HG02678 (cell line): ENCODE data around the gene CTXND1.

Experiments used
- ATAC-seq: cut with Tn5 transposase; IDR thresholded peaks from one replicate; pipeline ENCODE4 v1.9.1; 2021; ENCODE audit warnings: mild to moderate bottlenecking, moderate library complexity; ENCODE audit not compliant: unreplicated experiment

The CTXND1 gene

DNA sequence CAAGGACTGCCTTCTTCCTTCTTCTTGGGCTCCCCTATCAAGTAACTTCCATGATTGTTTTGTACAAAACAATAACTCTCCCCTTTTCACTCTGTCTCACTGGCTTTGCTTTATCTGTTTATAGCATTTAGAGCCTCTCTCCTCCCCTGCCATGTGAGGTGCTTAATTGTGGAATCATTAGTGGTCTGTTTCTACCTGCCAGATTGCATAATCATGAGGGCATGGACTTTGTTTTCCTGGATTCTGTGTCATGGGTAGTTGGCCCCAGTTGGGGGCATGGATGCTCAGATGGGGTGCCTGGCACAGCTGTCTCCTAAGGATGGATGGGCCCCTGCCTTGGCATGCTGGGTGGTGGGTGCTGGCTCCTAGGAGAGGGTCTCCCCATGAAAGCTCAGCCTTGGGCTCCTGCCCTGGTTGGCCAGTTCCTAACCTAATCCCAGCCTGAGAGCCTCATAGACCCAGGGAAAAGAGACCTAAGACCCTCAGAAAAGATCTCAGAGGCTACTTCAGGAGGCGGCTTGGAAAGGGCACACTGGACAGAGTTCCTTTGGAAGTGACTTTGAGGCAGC lies 8.0 kb upstream of the CTXND1 start:
- ATAC-seq = no peak

DNA sequence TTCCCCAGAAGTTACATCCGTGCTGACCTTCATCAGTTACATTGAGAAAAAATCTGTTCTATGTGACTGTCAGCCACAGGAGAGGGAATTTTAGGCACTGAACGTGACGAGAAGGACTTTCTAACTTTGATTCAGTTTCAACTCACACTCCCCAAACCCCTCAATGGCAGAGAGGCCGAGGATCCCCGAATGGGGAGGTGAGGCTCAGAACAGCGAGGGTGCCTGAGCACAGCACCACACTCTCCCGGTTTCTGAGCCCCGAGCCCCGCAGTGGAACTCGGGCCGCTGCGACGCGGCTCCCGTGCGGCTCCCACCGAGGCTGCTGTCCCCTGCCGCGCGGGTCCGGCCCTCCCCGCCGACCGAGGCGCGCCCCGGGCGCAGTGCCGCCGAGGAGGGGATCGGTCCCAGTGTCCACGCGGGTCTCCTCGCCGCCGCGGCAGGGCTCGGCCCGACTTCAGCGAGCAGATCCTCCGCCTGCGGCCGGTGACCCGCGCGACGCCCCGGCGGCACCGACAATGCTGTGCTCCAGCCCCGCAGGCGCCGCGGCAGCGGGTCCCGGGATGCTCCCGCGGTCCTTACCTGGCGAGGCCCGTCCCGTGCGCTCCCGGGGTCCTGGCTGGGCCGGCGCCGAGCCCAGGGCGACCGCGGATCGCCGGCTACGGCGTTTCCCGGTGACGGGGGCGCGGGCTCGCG lies 439 bp downstream of the CTXND1 start:
- ATAC-seq = no peak

DNA sequence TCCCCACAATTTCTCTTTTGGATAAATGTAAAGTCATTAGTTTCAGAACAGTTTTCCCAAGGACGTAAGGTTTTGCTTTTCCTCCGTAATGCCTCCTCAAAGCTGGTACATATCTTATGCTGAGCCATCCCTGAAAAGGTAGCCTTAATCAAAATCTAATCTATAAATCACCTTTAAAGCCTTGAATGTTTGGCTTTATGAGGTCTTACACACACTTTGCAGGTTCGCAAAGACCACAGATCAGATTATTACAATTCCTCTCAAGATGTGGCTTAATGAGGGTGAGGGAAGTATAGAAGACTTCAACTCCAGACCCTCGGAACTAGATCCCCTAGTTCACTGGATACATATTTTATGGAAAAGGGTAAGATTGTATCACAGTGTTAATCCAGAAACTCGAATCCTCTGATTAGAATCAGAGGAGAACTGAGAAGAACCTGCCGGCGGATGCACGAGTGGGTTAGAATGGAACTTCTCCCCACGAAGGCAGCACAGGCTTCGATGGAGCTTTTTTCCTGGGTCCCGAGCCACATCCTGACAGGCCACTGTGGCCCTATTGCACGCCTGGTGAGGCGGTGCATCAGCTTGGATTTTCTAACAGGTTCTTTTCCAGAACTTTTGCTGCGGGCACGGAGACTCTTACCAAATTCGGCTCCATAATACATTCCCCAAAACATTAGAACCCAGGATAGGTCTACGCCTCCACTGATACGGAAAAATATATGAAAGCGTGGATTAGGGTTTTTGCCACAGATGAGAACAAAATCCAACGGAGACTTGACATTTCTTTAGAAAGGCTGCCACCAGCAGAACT lies 1.2 kb downstream of the CTXND1 start:
- ATAC-seq = no peak

DNA sequence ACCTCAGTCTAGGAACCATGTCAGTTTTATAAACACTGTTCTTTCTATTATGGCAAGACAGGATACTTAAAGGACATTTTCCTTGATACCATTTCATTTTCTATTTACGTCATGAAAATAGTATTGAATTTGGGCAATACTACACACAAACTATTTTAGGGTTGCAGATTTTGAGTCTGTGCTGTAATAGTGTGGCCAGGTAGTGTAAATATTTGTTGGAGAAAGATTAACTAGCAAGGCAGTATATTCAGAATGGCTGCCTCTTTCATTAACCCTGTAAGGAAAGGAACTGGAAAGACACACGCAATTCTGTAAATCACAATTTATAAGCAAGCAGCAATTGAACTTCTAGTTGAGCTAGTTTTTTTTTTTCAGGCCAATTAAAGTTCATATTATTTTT lies 2.0 kb downstream of the CTXND1 start:
- ATAC-seq = no peak

DNA sequence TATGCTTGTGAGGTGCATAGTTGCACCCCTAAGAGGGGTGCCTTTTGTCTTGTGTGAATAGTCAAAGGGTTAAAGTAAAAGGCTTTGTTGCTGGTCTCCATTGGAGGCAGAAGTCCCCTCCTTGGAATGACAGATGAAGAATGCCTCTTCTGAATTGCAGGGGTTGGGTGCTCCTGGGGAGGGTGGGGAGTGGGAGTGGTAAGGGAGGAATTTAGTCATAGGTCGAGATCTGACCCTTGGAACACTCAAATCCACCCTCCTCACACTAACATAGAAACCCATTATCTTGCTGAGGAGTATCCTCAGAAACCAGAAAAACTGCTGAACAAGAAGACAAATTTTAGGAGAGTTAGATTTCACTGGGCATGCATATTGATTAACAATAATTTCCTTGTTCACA lies 4.7 kb downstream of the CTXND1 start:
- ATAC-seq = no peak

DNA sequence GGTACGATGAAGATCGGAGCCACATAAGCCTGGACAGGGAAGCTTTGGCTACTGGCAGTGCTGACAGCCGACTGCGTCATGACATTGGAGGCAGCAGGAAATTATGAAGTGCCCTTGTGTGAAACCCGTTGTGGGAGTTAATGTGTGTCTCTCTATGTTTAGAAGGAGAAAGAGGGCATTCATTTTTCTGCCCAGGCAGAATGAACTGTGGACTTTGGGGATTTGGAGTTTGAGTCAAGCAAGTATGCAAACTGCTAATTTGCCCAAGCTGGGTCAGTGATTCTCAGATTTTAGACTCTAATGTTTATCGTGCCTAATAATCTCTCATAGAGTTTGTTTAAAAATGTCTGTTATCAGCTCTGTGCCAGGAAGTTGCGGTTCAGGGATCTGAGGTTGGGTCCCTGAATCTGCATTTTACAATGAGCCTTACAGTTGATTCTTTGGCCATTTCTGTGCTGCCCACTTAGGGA lies 5.6 kb downstream of the CTXND1 start:
- no peak for ATAC-seq

DNA sequence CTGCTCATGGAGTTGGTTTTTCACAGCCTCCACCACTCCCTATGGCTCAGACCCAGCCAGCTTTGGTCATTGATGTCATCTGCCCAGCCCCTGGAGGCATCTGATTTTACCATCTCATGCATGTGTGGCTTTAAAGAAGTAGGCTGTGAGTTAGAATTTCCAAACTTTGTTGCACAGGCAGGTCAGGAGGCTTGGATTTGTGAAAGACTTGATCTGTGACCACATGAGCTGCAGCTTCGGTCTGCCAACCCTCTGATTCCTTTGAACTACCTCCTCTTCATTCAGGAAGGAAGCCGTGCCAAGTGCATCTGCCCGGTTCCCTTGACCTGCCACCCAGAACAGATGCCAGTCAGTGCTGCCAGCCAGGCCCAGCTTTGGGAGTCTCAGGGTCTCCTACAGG lies 9.2 kb downstream of the CTXND1 start:
- ATAC-seq = no peak

DNA sequence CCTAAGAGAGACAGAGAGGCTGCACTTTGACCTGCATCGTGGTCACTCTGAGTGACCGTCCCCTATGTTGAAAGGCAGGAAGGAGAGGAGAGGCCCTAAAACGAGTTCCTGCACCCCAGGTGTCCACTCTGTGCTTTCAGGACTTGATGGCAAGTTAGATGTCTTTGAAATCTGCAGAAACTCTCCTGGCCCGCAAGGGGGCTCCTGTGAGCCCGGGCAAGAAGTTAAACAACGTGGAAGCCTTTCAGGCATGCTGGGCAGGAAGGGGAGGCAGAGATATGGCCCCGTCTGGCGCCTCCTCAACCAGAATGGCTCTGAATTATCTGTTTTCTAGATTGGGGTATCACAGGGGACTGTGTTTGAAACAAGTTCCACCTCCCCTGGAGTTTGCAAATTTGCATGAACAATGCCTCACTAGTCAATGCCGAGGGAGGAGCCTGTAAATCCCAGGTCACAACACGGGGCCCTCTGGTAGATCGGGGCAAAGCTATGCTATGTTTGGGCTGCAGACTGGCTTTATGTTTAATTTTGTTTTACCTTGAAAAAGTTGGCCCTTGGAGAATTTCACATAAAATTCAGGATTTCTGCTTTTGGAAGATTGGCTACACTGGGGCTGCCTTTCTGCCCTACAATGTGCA lies 9.8 kb downstream of the CTXND1 start:
- ATAC-seq = no peak

DNA sequence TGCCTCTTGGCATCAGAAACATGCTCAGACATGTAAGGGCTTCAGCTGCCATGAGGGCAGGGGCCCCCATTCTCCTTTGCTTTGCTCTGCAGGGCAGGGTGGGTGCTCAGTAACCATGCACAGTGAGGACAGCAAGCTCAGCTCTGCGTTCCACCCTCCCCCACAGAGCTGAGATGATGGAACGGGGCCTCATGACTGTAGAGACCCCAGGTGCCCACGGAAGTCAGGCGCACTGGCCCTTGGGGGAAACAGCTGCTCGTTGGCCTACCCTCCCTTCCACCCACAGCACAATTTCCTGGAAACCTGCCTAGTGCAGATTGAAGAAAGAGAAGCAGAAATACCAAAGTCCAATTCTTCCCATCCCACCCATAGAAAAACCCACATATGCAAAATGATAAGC lies 10.5 kb downstream of the CTXND1 start:
- ATAC-seq = no peak

DNA sequence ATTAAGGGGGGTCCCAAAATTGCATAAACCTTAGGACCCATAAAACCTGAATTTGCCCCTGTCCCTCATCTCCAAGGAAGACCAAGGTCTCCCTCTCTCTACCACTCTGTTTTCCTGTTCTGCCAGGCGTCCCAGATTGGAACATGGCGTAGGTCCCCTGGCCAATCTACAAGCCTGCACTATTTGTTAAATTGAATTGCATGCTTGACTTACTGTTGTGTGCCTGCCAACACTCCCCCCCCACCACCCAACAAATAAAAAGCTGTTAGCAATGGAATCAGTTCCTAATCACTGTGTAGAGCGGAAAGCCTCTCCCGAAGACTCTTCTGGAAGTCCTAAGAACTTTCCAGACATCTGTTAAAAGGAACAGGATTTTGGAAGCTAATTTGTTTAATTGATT lies 11.7 kb downstream of the CTXND1 start:
- no peak for ATAC-seq

DNA sequence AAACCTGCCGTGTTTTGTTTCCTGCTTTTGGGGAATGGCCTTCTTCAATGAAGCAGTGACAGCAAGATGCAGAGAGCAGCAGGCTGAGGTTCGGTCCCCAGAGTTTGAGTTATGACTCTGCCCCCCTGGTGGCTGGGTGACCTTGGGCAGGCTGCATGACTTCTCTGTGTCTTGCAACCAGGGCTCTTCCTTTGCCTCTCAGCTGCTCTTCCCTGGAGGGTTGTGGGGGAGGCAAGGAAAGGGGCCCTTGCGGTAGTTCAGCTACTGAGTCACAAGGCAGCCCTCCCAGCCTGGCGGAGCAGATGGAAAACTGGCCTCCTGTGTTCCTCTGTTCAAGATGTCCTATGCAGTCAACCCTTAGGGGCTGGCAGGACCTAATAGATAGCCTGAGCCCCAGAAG lies 17.1 kb downstream of the CTXND1 start:
- ATAC-seq = no peak

DNA sequence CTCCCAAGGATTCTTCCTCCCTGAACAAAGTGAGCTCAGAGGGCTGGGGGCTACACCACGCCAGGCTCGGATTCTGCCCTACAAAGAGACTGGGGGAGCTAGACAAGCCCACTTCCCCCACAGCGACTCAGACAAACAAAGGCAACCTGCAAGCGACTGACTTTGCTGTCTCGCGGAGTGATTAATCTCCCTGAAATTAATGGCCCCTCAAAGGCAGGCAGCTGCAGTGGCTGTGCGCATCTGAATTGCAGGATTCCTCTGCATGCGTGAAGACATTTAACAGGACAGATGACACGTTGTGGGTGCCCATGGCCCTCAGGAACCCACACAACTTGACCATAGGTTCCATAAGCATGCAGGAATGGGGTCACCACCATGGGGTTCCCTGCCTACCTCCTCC lies 18.4 kb downstream of the CTXND1 start:
- ATAC-seq = no peak

DNA sequence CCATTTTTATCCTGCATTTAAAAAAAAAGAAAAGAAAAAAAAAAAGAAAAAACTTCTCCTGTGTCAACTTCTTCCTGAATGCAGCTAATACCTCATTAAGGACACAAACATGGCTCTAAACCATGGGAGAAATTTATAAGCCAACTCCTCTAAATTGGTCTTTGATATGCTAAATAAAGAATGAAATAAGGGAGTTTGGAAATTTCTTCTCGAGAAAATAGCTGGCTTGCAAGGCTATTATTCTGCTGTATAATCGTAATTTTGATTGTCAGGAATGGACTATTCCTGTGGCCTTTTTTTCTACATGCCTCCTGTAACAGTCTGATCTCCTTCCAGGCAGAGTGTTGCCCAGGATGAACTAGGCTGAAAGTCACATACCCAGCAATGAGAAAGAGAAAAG lies 20.6 kb downstream of the CTXND1 start:
- no peak for ATAC-seq

DNA sequence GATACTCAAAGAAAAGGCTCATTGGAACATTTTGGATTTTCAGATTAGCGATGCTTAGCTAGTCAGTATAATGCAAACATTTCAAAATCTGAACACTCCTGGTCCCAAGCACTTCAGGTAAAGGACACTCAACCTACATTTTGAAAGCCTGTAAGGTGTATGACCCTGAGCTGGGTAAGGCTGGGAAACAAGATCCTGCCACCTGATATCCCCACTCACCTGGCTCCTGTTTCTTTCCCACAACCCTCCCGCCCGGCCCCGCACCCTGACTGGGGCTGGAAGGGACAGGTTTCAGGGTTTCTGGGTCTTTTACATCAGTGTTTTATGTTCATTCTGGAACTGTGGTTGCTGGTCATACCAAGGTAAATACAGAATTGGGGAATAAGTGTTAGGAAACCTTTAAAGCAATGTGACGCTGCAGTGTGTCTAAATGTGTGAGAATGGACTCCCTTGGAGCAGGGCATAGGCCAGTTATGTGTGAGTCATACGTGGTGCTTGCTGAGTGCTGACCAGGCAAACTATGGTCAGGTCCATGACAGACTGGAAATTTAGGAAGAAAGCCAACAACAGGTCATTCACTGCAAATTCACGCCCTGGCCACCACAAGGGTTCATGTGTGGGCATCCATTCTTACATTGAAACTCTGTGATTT lies 22.9 kb downstream of the CTXND1 start:
- ATAC-seq = no peak

DNA sequence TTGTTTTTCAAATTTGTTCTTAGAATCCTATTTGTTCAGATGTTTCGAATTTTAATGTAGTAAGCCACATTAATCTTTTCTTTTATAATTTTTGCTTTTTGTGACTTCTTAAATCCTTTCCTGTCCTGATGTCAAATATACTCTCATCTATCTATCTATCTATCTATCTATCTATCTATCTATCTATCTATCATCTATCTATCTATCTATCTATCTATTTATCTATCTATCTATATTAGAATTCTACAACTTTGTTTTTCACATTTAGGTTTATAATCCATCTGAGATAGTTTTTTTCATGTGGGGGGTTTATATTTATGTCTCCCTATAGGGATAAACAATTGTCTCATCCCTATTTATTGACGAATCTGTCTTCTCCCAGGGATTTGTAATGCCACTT lies 32.1 kb downstream of the CTXND1 start:
- no peak for ATAC-seq

DNA sequence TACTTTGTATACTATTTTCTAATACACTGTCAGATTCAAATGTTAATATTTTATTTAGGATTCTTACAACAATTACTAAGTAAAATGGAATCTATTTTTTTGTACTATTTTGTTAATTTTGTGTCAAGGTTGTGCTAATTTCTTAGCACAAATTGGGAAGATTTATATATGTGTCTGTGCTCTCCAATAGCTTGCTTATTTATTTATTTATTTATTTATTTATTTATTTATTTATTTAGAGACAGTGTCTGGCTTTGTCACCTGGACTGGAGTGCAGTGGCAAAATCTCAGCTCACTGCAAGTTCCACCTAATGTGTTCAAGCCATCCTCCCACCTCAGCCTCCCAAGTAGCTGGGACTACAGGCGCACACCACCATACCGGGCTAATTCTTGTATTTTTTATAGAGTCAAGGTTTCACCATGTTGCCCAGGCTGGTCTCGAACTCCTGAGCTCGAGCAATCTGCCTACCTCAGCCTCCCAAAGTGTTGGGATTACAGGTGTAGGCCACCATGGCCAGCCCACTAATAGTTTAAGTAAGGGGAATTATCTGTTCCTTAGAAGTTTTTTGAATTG lies 34.6 kb downstream of the CTXND1 start:
- no peak for ATAC-seq

DNA sequence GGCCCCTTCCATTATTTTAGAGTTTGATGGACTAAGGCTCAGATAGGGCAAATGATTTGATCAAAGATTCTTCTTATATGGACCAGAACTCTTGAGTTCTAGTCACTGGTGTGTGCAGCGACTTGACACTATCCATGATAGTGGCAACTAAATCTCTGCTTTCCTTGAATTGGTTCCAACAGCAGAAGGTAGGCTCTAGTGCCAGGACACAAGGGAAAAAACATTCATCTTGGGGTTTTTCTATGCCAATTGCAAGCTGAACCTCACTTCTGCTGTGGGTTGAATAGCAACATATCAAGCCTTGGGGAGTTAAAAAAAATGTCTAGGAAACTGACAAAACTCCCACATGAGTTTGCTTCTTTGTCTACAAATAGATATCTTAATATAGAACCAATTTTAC lies 35.1 kb downstream of the CTXND1 start:
- no peak for ATAC-seq

DNA sequence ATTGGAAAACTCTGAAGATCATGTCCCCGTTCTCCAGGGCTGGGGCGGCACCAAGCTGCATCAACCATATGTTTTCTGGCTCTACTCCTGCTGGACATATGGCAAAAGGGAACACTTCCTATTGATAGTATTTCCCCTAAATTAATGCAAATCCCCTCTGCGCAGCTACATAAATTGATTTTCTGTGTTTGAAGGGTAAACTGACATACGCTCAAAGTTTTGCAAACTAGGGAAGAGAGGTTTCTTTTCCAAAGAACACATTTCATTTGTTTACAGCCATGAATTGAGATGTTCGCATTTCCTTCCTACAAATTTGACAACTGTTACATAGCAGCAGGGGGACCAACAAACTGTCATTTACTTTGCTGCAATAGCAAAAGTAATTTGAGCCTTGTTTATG lies 35.9 kb downstream of the CTXND1 start:
- no peak for ATAC-seq

DNA sequence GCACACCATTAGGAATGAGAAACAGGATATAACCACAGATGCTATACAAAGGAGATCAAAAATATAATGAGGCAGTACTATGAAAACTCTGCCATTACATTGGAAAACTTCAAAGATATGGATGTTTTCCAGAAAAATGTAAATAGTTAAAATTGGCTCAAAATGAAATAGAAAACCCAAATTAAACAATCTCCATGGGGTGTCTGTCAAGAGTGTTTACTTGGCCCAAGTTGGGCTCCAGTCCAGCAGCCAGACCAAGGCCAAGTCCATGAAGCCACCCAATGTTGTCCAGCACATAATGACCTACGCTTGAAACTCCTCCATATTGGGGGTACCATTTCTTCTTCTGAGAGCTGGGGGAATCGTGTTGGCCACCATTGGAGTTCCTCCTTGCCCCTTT lies 37.1 kb downstream of the CTXND1 start:
- no peak for ATAC-seq

DNA sequence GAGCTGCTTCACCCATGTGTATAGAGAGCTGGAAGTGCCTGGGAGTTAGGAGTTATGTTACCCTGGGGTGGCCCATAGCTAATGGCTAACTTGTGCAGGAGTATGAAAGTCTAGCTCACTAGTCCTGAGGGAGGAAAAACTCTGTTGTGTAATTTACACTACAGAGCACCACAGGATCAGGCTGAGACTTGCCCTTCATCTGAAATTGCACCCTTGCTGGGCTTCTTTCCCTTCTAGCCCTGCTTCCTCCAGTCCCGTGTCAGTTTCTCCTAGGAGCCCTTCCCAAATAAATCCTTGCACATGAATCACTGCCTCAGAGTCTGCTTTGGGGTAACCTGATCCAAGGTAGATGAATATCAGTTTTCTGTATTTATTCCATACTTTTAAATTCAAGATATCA lies 40.0 kb downstream of the CTXND1 start:
- ATAC-seq = no peak
